T-helper 2 cell treated with Interferon-gamma antibody and Interleukin-4, amounts not matched to agents 100 ng/mL and 5 ng/mL, for 36 hours (primary cell): Measurements from ENCODE around the gene MGLL. TPM values are rescaled to one million over a fixed set of nuclear protein-coding genes. Genes with fewer than 3 reads are reported as not detected.

Source experiments
- intact Hi-C: fragments of 100-400 bp; cut with micrococcal nuclease; formaldehyde crosslinking; loops from one replicate; pipeline ENCODE4 v1.15.1; 2023
- total RNA-seq: library from RNA; stranded (reverse); gene quantifications from 2 replicates; pipeline ENCODE4 v1.2.3, GENCODE V29; 2022

Gene MGLL
- total RNA-seq, 1 donor from 2014 or later = 3.8 TPM

DNA sequence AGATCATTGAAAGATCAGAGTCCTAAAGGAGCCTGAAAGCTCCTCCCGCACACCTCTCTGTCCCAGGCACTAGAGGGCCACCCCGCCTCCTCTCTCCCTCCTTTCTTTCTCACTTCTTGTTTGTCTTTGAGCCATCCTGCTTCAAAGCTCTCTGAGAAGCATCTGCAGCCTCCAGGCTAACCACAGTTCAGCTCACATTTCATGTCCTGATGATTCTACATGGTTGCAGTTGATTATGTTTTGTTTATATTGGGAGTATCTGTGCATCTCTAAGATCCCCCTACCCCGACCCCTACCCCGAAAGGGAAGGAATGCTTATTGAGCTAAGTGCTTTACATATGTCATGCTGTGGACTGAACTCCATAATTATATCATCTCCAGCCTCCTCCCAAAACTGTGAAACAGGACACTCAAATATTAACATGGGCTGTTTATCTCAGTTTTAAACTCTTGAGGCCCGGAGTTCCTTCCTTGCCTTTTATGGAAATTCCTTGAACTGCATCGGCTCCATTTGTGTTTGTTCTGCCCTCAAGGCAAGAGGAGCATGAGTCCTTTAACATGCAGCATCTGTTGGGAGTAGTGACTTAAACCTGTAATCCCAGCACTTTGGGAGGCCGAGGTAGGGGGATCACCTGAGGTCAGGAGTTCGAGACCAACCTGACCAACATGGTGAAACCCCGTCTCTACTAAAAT is 30.9 kb downstream of the MGLL start:
- intact Hi-C loops = loop anchor here (2.0 to 5.0 kb wide), 2 partner anchors 41 to 179 kb away; no protein-coding TSS in a partner anchor

DNA sequence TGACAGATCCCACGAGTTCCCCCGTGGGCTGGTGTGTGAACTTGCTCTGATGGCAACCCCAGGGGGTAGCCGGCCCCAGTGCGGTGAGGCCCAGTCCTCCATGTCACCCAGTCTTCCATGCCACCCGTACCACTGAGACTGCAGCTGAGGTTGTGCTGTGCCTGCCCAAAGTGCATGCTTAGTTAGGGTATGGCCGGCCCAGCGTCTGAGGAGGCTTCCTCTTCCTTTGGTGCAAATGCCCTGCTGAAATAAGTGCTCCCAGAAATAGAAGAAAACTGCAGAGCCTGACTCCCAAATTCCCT is 31.5 kb downstream of the MGLL start:
- intact Hi-C loops = loop anchor here (2.0 to 5.0 kb wide), 2 partner anchors 41 to 180 kb away; no protein-coding TSS in a partner anchor

DNA sequence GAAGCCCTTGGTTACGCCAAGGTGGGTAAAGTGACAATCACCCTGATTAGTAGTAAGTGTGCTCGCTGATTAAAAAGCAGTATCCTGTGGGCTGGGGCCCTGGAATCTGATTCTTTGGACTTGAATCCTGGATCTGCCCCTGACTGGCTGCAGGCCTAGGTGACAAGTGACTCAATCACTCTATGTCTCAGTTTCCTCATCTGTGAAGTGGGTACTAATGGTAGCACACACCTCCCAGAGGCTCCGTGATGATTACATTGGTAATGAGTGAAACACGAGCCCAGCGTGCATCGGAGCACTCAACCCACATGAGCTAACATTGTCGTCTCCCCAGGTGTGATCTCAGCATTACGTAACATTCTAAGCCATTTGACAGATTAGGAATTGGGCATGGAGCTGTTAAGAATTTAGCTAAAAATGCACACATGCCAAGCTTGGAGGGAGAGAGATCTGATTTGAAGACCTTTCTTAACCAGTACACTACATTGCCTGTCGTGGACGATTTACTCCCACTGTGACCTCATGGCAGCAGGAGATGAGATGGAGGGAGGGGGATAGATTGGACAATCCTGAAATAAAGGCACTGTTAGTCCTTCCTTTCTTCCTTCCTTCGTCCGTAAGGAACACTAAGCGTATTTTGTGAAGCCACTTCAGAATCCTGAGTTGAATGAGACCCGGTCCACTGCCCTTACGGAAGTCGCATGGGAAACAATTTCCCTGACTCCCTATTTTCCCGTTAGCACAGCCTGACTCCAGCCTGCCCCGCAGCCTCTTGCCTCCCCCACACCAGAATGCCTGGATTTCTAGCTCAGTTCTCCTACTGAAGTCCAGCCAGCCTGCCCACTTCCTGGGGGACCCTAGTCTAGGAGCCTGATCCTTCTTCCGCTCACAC is 32.1 kb downstream of the MGLL start:
- intact Hi-C loops = loop anchor here (2.0 to 5.0 kb wide), 2 partner anchors 42 to 181 kb away; no protein-coding TSS in a partner anchor

DNA sequence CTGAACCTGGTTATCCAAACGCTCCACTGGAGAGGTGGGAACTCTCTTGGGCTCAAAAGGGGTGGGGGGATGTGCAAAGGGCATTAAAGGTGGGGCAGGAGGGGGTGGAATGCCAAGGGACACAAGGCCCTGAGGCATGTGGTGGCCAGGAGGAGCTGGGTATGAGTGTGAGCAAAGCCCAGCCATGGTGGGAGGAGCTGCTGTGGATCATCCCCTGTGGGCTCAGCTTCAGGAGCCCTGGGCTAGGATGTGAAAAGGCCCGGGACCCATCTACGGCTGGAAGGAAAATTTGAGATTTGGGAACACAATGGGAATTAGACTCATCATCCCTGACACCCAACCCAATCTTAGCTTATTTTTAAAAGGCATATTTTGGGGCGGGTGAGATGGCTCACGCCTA is 33.3 kb downstream of the MGLL start:
- intact Hi-C loops = no loop called here

DNA sequence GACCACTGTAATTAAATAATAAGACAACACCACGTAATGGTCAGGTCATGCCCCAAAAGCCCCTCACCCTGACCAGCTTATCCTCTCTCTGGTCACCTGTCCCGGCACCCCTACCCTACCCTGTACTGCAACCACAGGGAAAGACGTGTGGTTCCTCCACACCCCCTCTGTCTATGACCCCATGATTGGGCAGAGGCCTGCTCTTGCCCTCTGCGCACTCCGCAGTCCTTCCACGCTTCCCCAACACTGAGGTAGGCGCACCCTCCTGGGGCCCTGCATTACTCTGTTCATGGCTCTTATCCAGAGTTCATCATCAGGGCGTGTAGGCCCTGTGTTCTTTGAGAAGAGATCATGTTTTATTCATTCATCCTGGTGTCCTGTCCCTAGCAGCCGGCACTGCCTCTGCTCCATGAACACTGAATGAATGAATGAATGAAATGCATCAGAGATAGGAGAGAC is 33.8 kb downstream of the MGLL start:
- intact Hi-C loops = no loop called here

DNA sequence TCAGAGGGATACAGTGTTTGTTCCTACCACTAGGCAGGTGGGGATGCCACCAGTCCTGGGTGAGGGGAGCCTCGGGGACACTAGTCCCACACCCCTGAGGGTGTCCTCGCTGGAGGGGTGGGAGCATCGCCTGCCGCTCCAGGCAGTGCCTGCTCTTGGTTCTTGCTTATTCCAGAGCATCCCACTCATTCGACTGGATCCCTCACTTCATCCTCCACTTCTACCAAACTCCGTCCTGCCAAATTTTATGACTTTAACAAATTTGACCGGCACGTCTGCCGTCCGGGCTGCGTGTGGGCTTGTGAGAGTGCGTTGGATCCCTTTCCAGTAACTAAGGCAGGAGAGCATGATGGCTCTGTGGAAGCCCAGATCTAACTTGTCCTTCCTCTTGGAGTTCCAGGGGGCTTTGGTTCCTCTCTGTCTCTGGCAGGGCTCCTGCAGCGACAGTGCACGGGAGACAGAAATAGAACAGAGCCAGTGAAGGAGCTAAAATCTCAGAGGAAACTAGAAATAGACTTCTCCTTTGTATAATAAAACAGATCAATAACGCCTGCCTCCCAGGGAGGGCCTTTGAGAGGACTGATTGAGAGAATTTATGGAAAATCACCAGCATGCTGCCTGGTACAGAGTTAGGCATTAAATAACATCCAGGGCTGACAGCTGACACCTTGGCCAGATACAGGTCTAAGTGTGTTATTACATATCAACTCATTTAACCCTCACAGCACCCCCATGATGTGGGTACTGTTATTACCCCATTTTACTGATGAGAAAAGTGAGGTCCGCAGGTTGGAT is 34.5 kb downstream of the MGLL start:
- intact Hi-C loops = no loop called here

DNA sequence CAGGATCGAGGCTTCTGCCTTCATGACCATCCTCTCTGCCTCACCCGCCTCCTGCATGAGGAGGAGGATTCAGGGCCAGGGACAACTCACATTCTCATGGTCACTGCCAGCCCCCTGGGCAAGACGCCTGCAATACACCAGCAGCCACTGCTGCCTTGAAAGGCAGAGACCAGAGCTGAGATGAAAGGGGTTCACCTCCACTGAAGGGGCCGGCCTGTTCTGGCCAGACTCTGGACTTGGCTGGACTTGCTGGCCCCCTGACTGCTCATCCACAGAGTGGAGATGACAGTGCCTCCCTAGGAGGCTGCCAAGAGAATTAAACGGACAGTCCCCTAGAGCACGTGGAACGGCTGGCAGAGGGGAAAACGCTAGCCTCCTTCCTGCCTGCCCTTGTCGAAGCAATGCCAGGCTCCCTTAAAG is 35.2 kb downstream of the MGLL start:
- intact Hi-C loops = no loop called here

DNA sequence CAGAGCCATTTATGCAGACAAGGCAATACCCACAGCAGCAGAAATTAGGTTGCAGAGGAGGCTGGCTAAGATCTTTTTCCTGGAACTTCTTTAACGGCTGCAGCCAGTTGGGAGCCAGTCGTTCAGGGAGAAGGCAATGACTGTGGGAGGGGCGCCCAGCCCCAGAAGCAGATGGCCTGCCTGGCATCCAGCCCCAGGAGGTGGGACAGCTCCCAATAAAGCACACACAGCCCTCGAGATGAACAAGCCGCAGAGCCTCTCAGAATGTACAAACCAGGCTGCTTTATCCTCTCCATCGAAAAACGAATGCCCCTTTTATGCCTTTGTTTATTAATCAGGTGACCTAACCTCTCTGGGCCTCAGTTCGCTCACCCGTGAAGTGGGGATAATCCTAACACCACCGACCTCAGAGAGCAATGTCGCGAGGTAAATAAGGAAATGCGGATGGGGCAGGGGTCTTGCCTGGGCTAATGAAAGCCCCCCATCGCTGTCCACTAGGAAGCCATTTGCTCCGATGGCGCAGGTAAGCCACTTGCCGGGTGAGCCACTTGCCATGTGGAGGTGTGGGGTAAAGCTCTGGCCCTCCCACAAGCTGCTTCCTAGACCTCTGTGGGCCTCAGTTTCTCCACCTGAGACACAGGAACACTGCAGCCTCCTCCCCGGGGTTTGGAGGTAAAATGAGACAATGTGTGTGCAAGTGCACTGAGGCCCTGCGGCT is 35.8 kb downstream of the MGLL start:
- intact Hi-C loops = no loop called here

DNA sequence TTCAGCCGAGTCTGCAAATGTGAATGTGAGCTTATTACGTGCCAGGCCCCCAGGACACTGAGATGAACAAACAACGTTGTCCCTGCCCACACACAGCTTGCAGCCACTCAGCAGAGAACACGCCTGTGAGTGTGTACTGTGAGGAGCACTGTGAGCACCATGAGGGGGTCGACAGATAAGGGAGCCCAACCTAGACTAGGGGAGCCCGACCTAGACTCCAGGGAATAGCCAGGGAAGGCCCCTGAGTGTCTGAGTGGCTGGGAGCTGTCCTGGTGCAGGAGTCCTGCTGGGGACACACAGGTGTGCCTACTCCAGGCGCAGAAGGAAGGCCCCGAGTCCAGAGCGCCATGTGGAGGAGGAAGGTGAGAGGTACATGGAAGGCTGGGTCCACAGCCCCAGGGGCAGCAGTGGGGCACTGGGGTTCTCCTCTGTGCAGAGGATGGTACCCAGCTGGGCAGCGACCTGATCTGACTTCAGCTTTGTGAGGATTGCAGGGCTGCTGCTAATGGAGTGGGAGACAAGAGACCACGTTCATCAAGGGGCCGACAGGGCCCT is 36.5 kb downstream of the MGLL start:
- intact Hi-C loops = no loop called here

DNA sequence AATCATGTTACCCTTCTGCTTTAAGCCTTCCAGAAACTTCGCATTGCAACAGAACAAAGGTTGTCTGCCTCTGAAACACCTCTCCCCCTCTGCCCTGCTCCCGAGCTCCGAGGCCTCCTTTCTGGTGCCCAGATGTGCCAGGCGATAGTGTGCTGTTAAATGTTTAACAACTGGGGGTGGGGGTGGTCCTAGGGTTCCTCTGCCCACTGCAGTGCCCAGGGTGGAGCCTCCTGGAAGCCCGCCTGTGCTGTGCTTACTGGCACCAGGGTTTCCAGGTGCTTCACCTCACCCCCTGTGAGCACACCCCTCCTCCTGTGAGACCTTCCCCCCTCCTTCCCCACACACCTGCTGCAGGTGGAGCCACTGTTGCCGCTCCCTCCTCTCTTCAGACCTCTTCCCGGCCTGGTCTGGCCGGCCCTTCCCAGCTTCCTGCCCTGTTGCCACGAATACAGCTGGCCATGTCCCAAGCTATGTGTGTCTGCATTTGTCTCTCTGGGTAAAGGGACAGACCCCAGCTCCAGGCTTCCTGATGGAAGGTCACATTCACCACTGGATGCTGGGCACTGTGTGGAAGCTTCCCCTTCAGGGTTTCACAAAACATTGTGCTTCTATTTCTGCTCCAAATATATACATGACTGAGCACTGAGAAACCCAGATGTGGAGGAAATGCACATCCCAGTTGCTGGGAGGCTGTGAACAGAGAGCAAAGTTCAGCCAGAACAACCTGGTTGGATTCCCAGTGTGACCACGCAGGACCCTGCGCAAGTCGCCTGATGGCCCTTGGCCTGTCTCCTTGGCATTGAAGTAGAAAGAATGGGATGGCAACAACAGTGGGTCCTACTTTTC is 37.2 kb downstream of the MGLL start:
- intact Hi-C loops = no loop called here

DNA sequence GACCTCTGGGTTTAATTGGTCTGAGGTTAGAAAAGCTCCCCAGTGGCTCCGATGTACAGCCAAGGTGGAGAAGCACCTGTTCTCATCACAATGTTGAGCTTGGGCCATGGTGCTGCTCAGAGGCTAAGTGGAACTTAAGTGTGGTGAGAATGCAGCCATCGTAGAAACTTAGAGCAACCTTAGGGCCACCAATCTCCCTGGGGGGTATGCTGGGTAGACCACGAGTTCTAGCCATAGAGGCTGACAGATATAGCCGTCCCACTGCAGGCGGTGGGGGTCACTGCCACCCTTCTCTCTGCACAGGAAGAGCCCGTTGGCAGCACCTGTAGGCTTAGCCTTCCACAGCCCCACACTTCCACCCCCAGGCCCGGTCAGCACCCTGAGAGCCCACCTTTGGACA is 38.0 kb downstream of the MGLL start:
- intact Hi-C loops = no loop called here

DNA sequence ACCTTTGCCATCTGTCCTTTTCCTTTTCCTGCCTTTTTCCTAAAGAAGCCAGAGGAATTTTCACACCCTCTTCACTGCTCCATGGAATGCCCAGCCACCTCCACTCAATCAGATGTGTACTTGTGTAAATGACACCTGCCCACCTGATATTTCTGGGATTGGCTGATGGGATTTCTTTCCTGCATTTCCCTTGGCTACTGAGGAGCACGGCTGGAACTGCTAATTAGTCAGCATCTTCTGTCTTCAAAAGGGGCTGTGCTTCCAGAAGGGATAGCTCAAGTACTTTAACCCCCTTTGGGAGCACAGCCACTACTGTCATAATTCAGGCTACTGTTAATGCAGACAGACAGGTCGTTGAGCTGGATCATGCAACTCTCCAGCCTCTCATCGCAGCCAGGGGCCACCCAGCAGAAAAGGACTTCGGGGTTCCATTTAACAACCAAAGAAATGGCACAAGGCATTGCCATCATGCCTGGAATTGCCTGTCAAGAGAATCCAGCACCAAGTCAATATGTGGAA is 38.6 kb downstream of the MGLL start:
- intact Hi-C loops = no loop called here

DNA sequence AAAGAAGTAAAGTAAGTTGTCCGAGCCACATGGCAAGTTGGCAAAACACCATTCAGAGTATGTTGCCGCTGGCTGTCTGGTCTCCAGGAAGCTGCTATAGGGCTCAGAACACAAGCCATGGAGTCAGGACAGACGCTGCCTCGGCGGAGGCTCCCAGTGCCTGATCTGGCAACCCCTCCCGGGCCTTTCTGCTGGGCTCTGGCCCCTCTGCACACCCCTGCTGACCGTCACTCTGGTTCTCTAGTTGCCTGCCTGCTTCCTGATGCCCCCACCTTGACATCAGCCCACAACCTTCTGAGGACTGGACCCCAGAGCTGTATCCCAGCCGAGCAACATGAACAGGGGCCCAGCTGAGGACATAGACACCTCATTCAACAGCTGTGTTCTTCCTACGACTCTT is 39.1 kb downstream of the MGLL start:
- intact Hi-C loops = no loop called here

DNA sequence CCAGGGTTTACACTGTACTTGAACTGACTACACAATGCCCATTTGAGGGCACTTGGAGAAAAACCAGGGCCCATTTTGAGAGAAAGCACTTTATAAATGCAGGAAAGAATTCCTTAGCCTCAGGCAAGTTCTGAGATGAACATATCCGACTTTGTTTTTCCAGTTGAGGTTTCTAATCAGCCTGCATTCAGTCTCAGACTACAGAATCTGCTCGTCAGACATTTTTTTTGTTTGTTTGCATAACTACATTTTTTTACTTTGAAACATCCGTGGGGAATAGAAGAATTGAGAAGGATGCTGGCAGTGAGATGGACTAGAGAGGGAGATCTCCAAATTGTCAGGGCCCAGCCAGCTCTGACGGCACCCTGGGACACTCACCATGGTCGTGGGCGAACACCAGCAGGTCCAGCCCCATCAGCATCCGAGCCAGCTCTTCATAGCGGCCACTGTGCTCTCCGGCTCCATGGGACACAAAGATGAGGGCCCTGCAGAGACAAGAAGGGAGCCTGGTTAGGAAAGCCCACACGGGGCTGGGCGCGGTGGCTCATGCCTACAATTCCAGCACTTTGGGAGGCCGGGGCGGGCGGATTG is 40.8 kb downstream of the MGLL start:
- intact Hi-C loops = no loop called here

DNA sequence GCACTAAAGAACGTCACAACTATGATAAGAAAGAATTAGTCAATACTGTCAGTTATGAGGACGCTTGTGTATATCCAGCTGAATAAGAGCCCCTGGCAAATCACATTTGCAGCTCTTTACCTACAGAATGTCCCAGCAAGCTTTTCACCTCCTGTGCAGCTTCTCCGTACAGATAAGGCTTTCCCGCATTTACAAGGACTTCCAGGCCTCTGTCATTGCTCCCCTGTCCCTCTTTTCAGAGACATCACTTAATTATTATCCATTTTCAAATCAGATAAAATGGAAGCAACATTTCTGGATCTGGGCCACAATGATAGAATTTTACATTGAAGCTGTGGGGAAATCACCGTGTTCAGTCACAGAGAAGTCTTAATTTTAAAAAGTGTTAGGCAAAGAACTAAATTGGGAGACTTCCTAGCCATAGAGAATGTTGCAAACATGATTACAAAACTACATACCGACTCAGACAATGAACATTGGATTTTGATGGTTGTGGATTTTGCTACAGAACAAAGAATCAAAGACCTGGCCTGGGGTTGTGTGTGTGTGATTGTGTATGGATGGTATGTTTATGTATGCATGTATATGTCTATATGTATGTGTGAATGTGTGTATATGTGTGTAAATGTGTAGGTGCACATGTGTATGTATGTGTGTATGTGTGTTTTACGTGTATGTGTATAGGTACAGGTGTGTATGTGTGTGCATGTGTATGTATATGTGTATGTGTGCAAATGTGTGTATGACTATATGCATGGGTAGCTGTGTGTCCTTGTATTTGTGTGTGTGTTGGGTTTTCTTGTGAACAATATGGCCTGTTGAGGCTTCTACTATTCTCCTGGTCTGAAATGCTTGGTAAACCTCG is 41.5 kb downstream of the MGLL start:
- intact Hi-C loops = no loop called here

DNA sequence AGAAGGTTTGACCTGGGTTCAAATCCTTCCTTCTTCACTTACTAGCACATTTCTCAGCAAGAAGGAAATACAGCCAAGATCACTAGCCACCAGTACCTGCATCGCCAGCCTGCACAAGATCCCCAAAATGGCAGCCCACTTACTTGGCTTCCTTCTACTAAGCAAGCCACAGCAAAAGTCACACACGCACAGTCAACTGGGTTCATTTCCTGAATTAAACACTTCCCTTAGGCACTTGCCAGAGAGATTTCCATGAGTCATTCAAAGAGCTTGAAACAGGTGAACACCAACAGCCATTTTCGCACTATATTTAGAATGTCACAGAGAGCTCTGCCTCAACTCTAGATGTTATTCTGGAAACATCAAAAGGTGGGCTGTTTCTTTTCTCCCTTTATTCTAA is 42.6 kb downstream of the MGLL start:
- intact Hi-C loops = no loop called here

DNA sequence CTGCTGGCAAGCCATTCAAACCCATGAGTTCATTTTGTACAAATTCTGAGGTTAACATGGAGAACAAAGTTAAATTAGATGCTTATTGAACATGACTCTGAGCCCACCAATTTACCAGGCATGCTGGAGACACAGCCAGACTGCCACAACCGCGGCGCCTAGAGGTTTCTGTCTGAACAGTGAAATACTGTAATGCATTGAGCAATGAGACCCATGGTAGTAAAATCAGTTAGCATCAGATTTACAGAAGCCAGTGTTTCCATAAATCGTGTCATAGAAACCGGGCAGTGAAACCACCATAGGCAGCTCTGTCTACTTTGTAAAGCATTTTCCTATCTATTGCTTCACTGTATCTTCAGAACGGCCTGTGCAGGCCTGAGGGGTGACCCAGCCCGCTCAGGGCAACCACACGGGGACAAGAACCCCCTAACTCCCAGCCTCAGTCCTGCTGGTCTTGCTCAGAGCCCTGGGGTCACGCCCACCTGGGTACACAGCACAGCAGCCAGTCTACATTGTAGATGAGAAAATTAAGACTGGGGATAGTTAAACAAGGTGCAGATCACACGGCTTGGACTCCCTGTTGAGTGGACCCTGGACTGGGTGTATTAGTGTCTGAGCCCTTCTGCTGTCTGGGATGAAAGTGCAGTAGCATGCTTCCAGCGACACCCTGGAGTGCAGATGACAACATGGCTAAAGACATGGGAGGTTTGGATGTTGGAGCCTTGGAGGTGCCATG is 44.2 kb downstream of the MGLL start:
- intact Hi-C loops = no loop called here

DNA sequence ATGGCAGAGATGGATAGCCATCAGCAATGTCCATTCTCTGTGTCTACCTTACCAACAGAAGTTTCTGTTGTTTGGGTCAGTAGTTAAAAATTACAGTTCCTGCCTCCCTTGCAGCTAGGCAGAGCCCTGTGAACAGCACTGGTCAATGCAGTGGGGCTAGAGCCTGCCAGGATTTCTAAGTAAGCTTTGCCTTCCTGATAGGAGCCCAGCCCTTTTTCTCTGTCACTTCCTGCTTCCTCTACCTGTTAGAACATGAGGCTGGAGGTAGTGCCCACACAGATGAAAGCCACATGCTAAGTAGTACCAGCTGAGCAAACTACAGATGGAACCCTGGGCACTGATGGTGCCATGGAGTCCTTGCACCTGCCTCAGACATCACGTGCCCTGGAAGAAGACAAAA is 45.0 kb downstream of the MGLL start:
- intact Hi-C loops = no loop called here
